DMS79 treated with DMSO at 0.1 percent for 48 hours (cell line): ENCODE results near the gene TXNDC12.

Experiments used
- DNase-seq: peaks from one replicate; lab custom pipeline; 2025; lab: John Stamatoyannopoulos, UW

TXNDC12 gene

GRCh38 chr1:51997974-51998382 lies 57.0 kb downstream of the TXNDC12 start:
- no peak for DNase-seq

DNA sequence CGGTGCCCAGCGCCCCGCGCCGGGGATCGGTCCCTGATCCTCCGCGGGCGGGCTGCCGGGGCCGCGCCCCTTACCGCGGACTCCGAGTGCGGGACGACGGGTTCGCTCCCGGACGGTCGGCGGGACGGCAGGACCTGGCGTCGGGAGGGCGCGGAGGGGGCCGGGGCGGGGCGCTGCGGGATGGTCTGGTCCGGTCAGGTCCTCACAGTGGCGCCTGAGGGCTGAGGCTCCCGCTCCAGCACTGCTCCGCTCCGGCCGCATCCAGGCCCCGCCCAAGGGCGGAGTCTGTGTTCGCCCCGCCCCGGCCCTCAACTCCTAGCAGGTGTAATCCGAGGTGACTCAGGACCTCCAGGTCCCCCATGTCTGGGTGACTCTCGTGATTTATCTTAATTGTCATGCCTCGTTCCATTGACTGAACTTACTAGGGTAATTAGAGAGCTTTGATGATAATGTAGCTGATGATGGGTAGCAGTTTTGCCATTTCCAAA lies 64.5 kb downstream of the TXNDC12 start, which contains the start of gene RAB3B:
Gene RAB3B, minus strand, starts transcription at position 223 of the 488 bp plus-strand sequence. CDS start 13,583 bp downstream, outside the sequence.
- peak; percentile 79 for DNase-seq

- no peak for DNase-seq
Observed at GRCh38 chr1:51989582-51990477, 65.2 kb downstream of the TXNDC12 start.

DNA sequence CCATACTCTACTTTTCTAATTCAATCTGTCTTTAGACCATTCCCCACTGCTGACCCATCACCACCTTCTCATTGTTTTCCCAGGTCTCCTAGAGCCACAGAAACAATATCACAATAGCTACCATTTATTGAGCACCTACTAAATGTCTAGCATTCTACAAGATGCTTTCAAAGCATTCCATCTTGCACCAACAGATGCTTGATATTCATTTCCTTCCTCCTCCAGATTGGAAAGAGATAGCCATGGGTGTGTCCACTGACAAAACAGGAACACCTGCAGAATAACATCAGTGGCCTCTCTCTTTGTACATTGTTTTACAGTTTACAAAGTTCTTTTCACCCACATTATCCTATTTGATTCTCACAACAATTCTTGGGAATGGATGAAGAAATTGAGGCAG lies 66.7 kb downstream of the TXNDC12 start:
- no peak for DNase-seq

GRCh38 chr1:51986718-51987117 lies 68.3 kb downstream of the TXNDC12 start:
- DNase-seq: no peak

DNA sequence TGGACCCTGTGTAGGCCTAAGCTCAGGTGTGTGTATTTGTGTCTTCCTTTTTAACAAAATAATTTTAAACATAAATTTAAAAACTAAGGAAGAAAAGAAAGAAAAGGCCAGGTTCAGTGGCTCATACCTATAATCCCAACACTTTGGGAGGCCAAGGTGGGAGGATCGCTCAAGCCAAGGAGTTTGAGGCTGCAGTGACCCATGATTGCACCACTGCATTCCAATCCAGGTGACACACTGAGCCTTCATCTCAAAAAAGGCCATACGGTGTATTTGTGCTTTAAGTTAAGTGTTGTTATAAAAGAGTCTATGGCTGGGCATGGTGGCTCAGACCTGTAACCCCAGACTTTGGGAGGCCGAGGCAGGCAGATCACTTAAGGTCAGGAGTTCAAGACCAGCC lies 72.8 kb downstream of the TXNDC12 start:
- no peak for DNase-seq

DNA sequence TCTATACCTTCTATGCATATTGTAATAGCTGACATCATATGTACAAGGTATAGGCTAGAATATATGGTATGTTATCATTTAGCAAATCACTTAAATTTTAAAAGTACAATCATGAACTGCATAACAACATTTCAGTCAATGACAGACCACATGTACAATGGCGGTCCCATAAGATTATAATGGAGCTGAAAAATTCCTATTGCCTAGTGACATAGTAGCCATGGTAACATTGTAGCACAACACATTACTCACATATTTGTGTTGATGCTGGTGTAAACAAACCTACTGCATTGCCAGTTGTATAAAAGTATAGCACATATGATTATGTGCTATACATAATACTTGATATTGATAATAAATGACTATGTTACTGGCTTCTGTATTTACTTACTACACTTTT lies 73.4 kb downstream of the TXNDC12 start:
- no peak for DNase-seq

DNA sequence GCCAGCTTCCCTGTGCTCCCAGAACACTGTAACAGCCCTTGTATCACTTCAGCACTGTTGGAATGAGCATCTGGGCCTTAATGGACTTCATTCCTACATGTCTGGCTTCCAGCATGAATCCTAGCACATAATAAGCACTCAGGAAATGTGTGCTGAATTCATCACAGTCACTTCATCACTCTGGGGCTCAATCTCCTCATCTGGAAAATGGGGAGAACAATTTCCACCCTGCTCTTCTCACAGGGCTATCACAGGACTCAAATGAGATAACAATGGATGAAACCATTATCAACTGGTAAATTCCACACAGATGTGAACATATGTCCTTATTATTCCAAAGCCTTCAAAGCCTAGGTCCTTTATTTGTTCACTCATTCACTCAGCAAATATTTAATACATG lies 76.9 kb downstream of the TXNDC12 start:
- no peak for DNase-seq

- DNase-seq: no peak
Observed at GRCh38 chr1:51976846-51977602, 78.0 kb downstream of the TXNDC12 start.

- peak; percentile 93 for DNase-seq
Observed at GRCh38 chr1:51973587-51974474, 81.2 kb downstream of the TXNDC12 start.
